Kidney epithelial cell (primary cell): Measurements from ENCODE around the gene CCDC188. TPM values are rescaled to one million over a fixed set of nuclear protein-coding genes. Genes with fewer than 3 reads are reported as not detected.

ENCODE experiments used
- DNase-seq: peaks from one replicate; pipeline ENCODE4 v3.0.0-alpha.2; 2010; ENCODE audit warnings: low read depth
- H3K27me3 ChIP-seq: 2 replicates; pipeline ENCODE4 v1.6.0; 2011; ENCODE audit warnings: low read length; ENCODE audit not compliant: control insufficient read depth, insufficient read depth
- H3K36me3 ChIP-seq: 2 replicates; pipeline ENCODE4 v1.5.1; 2011; ENCODE audit warnings: low read length; ENCODE audit not compliant: control insufficient read depth, insufficient read depth
- H3K4me3 ChIP-seq: 2 replicates; pipeline ENCODE4 v1.5.1; 2011; ENCODE audit warnings: low read depth, mild to moderate bottlenecking, control low read depth, low read length
- CTCF ChIP-seq: IDR thresholded peaks from 2 replicates; pipeline ENCODE4 v1.5.1; 2011; ENCODE audit warnings: mild to moderate bottlenecking, moderate library complexity, low read length, control low read depth, inconsistent platforms; ENCODE audit not compliant: insufficient read depth, poor library complexity, severe bottlenecking
- total RNA-seq: library from RNA; depleted of rRNA; stranded (reverse); fragments of >200 nt; gene quantifications from 2 replicates; pipeline ENCODE4 v1.2.3, GENCODE V29; 2015

CCDC188 gene
- total RNA-seq, 1 donor from 2014 or later: 1.8 TPM

GRCh38 chr22:20139391-20140106 lies 11.3 kb downstream of the CCDC188 start:
- no peak overlapping the region for H3K4me3 ChIP-seq
- H3K36me3 ChIP-seq: no peaks in the 10 kb centered on the region
- H3K27me3 ChIP-seq: no peaks in the 10 kb centered on the region
- DNase-seq: no peak
- TF ChIP-seq CTCF: no peak

- Histone ChIP-seq H3K4me3 (no peak overlapping the region), H3K27me3 (no peaks in the 10 kb centered on the region), H3K36me3 (no peaks in the 10 kb centered on the region)
- TF ChIP-seq CTCF: no peak
- DNase-seq: no peak
Observed at GRCh38 chr22:20138868-20139267, 12.0 kb downstream of the CCDC188 start.

GRCh38 chr22:20138417-20138738 lies 12.5 kb downstream of the CCDC188 start:
- no peaks in the 10 kb centered on the region for H3K27me3 ChIP-seq
- TF ChIP-seq CTCF: no peak
- no peak for DNase-seq
- H3K36me3 ChIP-seq: no peaks in the 10 kb centered on the region
- no peak overlapping the region for H3K4me3 ChIP-seq

- Histone ChIP-seq H3K4me3 (no peak overlapping the region), H3K27me3 (no peaks in the 10 kb centered on the region), H3K36me3 (no peaks in the 10 kb centered on the region)
- no peak for TF ChIP-seq CTCF
- no peak for DNase-seq
Observed at GRCh38 chr22:20137671-20138416, 13.0 kb downstream of the CCDC188 start.

- H3K36me3 ChIP-seq: no peaks in the 10 kb centered on the region
- no peak for TF ChIP-seq CTCF
- DNase-seq: no peak
- no peaks in the 10 kb centered on the region for H3K27me3 ChIP-seq
- H3K4me3 ChIP-seq: no peak overlapping the region
Observed at GRCh38 chr22:20137113-20137512, 13.7 kb downstream of the CCDC188 start.

GRCh38 chr22:20136603-20136873 lies 14.3 kb downstream of the CCDC188 start:
- no peak for DNase-seq
- Histone ChIP-seq H3K4me3 (no peak overlapping the region), H3K36me3 (no peaks in the 10 kb centered on the region), H3K27me3 (no peaks in the 10 kb centered on the region)
- TF ChIP-seq CTCF: no peak
